Measurements from ENCODE around the gene SPRR5. TPM values are rescaled to one million over a fixed set of nuclear protein-coding genes. Genes with fewer than 3 reads are reported as not detected.

SPRR5 gene
- total and polyA plus RNA-seq, 2 donors (not counting 3 experiments of a cell fraction or from before 2014, with no cell fraction given), result not detected

- no TSS peak for BruUV-seq (replicated peaks)
- no peaks in the 10 kb centered on the region for H3K4me1 ChIP-seq (ENCODE audit: control insufficient read depth, extremely low read depth, insufficient read depth, low read length)
- no peak overlapping the region for H3K4me2 ChIP-seq (ENCODE audit: insufficient read depth, low read length)
- H2AFZ ChIP-seq (ENCODE audit: low read depth, low read length), result no peak overlapping the region
- H3K27ac ChIP-seq (ENCODE audit: insufficient read depth, low read depth, low read length), result no peak overlapping the region
- H3K4me3 ChIP-seq (replicated peaks in 1 of 3; ENCODE audit: insufficient read depth in 1 of 3, low read depth in 1 of 3, low read length in 3 of 3), result no peak overlapping the region
- no peak overlapping the region for H3K9ac ChIP-seq (replicated peaks; ENCODE audit: extremely low read depth, insufficient read depth, low read length)
- intact Hi-C loops (cut with micrococcal nuclease) (no loop called here), dilution Hi-C loops (cut with MboI; ENCODE audit: extremely low pct_ligation_motif_present, low sequenced_read_pairs) (no loop called here)
- no peak for DNase-seq (ENCODE audit: low read depth, low spot score)
- POLR2A ChIA-PET, result no interaction called here
- H3K79me2 ChIP-seq (ENCODE audit: control insufficient read depth, insufficient read depth, low read length), result no peaks in the 10 kb centered on the region
- no peaks in the 10 kb centered on the region for H3K27me3 ChIP-seq (ENCODE audit: control insufficient read depth in 2 of 2, insufficient read depth in 2 of 2, low read length in 2 of 2)
- no peaks in the 10 kb centered on the region for H3K9me1 ChIP-seq (replicated peaks; ENCODE audit: control insufficient read depth, extremely low read depth, insufficient read depth, low read length)
- FAIRE-seq, result no peak
- CTCF ChIA-PET, result no interaction called here
- no peak for TF ChIP-seq POLR2A (IDR thresholded peaks at IDR 0.05; ENCODE audit: low read depth, low read length)
- no peak for TF ChIP-seq EZH2 (IDR thresholded peaks at IDR 0.05; ENCODE audit: borderline replicate concordance, low read depth, low read length, severe bottlenecking)
- TF ChIP-seq CTCF (IDR thresholded peaks at IDR 0.05; ENCODE audit: extremely low read depth in 1 of 2, insufficient read depth in 1 of 2, low read depth in 1 of 2, low read length in 2 of 2), result no peak
- no peak for TF ChIP-seq POLR2AphosphoS5 (IDR thresholded peaks at IDR 0.05; ENCODE audit: insufficient read depth, low read depth, low read length)
- no peak for TF ChIP-seq MYC (IDR thresholded peaks at IDR 0.05; ENCODE audit: low read depth, low read length)
- no peak for TF ChIP-seq MAX (IDR thresholded peaks at IDR 0.05; ENCODE audit: insufficient read depth, insufficient read length)
- no peak for TF ChIP-seq GATA2 (IDR thresholded peaks at IDR 0.05; ENCODE audit: insufficient read depth, insufficient read length, low read depth, low read length)
- no peak for TF ChIP-seq FOS (IDR thresholded peaks at IDR 0.05; ENCODE audit: borderline replicate concordance, insufficient read depth, low read length)
- TF ChIP-seq JUN (IDR thresholded peaks at IDR 0.05; ENCODE audit: borderline replicate concordance, insufficient read depth, insufficient read length, low read depth), result no peak
- H3K9me3 ChIP-seq (replicated peaks; ENCODE audit: control insufficient read depth, insufficient read depth, low read length), result no peaks in the 10 kb centered on the region
- H3K36me3 ChIP-seq (ENCODE audit: control insufficient read depth in 2 of 2, extremely low read depth in 1 of 2, insufficient read depth in 2 of 2, low read length in 2 of 2), result no peaks in the 10 kb centered on the region
- no peaks in the 10 kb centered on the region for H4K20me1 ChIP-seq (replicated peaks; ENCODE audit: control insufficient read depth, extremely low read depth, insufficient read depth, low read length)
Observed at GRCh38 chr1:152982076-152982475, 35.1 kb downstream of the SPRR5 start.

All from endothelial cell of umbilical vein (primary cell).